Peyer's patch (tissue), 4 donors: Measurements from ENCODE around the gene PDE5A.

Experiments used
- CTCF ChIP-seq, 6 experiments: fragments of 450-650 bp in 4 of 6; fragments of 200-600 bp in 2 of 6; sonication (generic) in 1 of 6; IDR thresholded peaks; one replicate each; pipeline ENCODE4 v1.5.1; 2017 to 2019; ENCODE audit warnings: antibody characterized with exemption in 6 of 6, mild to moderate bottlenecking in 3 of 6, moderate library complexity in 1 of 6
- POLR2A ChIP-seq, 2 donors: fragments of 450-650 bp; IDR thresholded peaks; one replicate each; pipeline ENCODE4 v1.5.1; 2017; ENCODE audit warnings: antibody characterized with exemption in 2 of 2, mild to moderate bottlenecking in 2 of 2, moderate library complexity in 2 of 2

GRCh38 chr4:119493886-119494285, 134.7 kb downstream of the PDE5A start:
- TF ChIP-seq POLR2A (IDR thresholded peaks at IDR 0.05) (no peak), CTCF (IDR thresholded peaks at IDR 0.05) (no peak)
